Stimulated activated naive CD4-positive, alpha-beta T cell treated with Interleukin-2 at 50 U/mL for 16 hours (primary cell): Measurements from ENCODE around the gene CERK.

Experiments
- DNase-seq: peaks from one replicate; lab custom pipeline; 2025; lab: John Stamatoyannopoulos, UW

Gene CERK

GRCh38 chr22:46677323-46678002, 60.6 kb downstream of the CERK start:
- no peak for DNase-seq

DNA sequence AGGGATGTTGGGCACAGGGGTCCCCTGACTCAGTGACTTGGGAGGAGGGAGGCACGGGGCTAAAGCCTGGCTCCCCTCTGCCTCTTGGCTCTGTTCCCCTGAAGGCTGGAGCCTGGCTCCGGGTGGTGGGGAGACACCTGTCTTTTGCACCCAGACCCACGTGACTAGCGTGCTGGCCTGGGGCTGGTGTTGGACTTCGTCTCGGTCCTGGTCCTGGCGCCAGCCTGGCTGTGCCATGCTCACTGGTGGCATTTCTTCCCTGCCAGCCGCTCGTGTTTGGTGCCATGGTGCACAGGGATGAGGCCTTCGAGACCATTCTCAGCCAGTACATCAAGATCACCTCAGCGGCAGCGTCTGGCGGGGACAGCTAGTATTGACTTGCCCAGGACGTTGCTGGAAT, 61.2 kb downstream of the CERK start:
- no peak for DNase-seq

DNA sequence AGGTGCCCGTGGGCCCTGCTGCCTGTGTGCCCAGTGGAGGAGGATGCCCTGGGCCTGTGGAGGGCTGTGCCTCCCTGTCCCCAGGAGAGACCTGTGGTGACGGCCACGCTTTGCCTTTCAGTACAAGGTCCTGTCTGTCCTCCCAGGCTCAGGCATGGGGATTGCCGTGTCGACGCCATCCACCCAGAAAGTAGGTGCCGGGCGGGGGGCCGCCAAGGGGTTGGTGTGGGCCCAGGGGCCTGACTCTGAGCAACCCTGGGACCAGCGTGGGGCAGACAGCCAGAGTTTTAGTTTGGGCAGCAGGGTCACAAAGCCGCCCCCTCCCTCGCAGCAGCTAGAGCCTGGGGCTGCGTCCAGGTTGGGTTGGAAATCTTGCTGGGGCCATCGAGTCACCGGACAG, 61.6 kb downstream of the CERK start:
- no peak for DNase-seq

- DNase-seq, result no peak
Observed at GRCh38 chr22:46675938-46676337, 62.1 kb downstream of the CERK start.

DNA sequence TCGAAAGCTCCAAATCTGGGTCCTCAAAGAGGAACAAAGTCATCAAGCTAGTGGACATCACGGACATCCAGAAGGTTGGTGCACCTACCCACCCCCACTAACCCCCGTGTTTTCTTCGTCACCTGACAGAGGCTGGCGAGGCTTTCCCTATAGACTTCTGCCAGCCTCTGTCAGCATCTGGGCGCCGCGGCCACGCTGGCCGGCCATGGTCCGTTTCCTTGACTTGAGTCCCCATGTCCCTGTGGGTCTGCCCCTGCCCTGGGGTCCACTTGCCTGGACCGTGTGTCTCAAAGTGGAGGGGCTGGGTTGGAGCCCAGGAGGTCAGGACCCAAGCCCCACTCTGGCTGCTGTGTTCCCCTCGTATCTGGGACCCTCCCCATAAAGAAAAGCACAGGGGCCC, 62.6 kb downstream of the CERK start:
- no peak for DNase-seq

DNA sequence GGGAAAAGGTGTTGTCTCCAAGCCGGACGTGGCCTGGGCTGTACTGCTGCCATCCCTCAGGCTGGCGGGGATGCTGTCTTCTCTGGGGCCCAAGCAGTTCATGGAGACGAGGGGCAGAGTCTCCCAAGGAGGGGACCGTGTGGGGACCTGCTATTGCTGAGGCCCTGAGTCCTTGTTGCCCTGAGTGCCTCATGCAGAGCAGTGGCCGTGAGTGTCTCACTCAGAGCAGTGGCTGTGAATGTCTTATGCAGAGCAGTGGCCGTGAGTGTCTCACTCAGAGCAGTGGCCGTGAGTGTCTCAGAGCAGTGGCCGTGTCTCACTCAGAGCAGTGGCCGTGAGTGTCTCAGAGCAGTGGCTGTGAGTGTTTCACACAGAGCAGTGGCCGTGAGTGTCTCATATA, 63.1 kb downstream of the CERK start:
- no peak for DNase-seq

DNA sequence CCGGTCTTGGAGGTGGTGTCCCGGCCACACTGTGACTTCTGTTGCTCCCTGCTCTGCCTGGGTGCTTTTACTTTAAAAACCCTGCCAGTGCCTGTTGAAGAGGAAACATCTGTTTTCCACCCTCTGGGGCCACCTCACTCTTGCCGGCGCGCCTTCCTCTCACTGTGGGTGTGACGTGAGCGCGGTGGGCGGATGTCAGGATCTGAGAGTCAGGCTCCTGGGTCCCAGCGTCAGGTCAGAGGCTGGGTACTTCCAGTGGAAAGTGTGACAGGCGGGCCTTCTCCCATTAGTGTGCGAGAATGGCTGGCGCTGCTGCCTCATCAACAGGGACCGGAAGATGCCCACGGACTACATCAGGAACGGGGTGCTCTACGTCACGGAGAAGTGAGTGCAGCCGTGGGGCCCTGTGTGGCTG, 63.7 kb downstream of the CERK start:
- peak; percentile 92 for DNase-seq

- peak; percentile 8 for DNase-seq
Observed at GRCh38 chr22:46673662-46674236, 64.3 kb downstream of the CERK start.

DNA sequence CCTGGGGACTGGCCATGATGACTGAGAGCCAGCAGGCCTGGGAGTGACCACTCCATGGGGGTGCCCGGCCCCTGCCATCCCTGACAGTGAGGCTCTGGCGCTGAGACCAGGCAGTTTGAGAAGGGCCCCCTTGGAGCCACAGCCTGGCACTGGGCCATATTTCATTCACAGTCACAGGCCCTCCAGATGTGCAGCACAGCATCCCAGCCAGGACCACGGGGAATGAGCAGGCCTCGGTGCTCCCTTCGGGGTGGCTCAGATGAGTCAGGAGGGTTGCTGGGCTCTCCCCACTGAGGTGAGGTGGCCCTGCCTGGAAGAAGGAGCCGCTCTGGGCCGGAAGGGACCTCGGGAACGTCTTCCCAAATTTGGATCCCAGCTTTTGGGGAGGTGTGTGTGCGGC, 64.8 kb downstream of the CERK start:
- no peak for DNase-seq

DNA sequence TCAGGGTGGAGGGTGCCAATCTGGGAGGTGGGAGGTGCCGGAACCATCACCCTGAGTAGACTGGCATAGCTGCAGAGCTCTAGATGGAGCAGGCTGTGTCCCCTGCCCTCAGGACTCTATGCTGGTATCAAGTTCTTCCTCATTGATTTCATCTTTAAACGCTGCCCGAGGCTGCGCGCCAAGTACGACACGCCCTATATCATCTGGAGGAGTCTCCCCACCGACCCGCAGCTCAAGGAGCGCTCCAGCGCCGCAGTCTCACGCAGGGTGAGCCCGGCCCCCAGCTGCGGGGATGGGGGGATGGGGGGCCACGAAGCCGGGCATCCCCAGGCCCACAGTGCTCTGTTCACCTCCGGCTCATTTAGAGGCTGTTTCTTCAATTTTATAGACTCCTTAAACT, 65.3 kb downstream of the CERK start:
- no peak for DNase-seq

DNA sequence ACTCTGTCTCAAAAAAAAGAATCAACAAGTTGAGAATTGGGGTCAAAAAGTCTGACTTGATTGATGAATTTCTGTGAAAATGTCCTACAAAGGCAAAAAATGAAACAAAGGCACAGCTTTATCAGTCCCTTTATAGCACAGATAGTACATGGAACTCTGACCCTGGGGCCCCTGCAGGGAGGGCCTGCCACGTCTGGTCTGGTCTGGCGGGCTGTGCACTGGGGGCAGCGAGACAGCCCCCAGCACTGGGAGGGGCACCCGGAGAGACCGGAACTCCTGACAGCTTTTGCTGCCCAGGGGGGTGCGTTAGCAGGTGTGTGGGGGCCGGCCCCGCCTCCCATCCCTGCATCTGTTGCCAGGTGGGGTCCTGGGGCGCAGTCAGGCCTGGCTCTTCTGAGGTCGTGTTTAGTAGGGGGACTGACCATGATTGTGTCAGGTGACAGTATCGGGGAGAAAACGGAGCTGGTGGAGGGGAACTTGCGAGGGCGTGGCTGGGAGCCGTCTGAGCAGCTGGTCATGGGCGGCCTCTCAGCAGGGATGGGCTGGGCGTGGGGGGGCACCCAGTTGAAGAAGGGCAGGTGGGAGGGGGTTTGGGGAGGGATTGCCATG, 66.1 kb downstream of the CERK start:
- no peak for DNase-seq

- DNase-seq, result no peak
Observed at GRCh38 chr22:46669201-46669600, 68.9 kb downstream of the CERK start.

GRCh38 chr22:46668116-46668515, 69.9 kb downstream of the CERK start:
- no peak for DNase-seq

DNA sequence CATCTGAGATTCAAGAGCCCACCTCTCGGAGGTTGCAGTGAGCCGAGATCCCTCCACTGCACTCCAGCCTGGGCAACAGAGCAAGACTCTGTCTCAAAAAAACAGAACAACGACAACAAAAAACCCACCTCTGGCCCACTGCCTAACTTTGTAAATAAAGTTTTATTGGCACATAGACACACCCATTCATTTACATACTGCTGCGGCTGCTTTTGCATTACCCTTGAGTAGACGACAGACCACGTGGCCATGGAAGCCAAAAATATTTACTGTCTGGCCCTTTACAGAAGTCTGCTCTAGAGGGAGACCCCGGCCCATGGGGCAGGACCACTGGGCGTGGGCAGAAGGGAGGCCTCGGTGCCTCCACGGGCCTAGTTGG, 70.8 kb downstream of the CERK start:
- DNase-seq, result no peak

DNA sequence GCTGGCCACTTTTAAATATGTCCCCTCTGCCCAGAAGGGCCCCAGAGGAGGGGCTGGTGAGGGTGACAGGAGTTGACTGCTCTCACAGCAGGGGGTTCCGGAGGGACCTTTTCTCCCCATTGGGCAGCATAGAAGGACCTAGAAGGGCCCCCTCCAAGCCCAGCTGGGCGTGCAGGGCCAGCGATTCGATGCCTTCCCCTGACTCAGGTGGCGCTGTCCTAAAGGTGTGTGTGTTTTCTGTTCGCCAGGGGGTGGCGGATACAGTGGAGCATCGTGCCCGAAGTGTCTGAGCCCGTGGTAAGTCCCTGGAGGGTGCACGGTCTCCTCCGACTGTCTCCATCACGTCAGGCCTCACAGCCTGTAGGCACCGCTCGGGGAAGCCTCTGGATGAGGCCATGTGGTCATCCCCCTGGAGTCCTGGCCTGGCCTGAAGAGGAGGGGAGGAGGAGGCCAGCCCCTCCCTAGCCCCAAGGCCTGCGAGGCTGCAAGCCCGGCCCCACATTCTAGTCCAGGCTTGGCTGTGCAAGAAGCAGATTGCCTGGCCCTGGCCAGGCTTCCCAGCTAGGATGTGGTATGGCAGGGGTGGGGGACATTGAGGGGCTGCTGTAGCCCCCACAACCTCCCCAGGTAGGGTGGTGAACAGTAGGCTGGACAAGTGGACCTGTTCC, 71.3 kb downstream of the CERK start:
- DNase-seq, result no peak

DNA sequence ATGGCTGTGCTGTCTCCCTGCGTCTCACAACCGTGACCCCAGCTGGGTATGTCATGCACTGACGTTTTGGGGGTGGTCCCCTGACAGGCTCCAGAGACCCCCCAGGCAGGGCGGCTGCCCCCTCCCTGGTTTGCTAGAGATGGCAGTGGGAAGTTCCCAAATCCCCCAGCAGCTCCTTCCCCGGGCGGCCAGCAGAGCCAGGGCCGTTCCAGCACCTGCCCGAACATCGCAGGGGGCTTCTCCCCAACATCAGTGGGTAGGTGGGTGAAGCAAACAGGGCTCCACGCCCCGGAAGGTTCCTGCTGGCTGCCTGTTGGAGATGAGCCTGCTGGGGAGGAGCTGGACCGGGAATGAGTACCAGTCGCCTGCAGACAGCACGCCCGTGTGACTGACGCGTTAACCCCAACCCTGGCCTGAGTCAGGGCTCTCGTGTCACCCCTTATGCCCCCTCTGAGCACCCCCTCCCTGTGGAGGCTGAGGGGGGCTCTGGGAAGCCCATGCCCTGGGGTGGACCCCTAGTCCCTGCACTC, 72.2 kb downstream of the CERK start:
- no peak for DNase-seq

DNA sequence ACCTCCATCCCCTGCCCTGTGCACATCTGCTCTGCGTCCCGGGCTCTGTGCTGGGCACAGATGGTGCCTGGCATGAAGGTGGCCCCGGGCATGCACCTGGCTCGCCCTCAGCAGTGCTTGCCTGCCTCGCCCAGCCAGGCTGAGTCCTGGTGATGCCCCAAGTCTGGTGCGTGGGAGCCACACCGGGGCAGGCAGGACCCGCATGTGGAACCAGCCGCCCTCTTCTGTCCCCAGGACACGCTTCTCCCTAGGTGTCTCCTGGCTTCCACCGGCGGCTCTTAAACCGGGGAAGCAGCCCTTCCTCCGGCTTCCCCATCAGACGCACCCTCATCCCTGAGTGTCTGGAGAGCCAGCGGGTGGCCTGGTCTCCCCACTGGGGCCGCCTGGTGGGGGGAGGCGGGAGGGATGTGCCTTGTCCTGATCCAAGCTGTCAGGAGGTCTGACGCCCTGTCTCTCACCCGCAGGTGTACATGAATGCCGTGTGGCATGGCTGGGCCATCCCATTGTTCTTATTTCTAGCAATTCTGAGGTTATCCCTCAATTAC, 72.8 kb downstream of the CERK start:
- no peak for DNase-seq

DNA sequence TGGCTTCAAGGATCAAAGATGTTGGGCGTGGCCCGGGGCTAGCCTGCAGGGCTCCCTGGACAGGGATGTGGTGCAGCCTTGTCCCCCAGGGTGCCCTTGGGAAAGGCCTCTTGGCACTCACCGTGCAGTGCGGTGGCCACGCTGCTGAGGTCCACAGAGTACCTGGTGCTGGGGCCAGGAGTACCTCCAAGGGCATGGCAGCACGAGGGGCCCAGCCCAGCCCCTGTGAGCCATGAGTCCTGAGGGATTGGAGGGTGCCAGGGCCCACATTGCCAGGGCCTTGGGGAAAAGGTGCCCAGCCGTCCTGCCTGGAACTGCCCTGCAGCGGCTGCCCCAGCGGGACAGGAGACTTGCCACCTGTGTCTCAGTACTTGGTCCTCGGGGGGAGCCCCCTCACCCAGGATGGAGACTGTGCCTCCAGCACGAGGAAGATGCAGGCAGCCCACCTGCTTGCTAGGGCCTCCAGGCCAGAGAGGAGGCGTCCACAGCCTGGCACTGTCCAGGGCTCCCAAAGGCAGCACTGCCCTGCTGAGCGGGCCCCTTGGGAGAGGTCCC, 73.7 kb downstream of the CERK start:
- DNase-seq, result no peak

- DNase-seq, result no peak
Observed at GRCh38 chr22:46663436-46664100, 74.5 kb downstream of the CERK start.

DNA sequence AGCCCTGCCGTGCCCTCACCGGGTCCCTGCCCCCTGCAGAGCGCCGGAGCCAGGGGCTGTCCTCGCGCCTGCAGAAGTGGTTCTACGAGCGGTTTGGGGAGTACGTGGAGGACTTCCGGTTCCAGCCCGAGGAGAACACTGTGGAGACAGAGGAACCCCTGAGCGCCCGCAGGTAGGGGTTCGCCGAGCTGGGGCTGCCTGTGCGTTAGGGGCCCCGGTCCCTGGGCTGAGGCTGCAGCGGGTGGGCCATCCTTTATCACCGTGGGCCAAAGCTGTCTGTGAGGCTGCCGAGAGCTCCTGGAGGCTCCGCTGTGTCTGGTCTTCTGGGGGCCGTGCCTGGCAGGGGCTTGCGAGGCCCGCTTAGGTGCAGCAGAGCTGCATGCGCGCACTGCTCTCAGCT, 75.1 kb downstream of the CERK start:
- no peak for DNase-seq

DNA sequence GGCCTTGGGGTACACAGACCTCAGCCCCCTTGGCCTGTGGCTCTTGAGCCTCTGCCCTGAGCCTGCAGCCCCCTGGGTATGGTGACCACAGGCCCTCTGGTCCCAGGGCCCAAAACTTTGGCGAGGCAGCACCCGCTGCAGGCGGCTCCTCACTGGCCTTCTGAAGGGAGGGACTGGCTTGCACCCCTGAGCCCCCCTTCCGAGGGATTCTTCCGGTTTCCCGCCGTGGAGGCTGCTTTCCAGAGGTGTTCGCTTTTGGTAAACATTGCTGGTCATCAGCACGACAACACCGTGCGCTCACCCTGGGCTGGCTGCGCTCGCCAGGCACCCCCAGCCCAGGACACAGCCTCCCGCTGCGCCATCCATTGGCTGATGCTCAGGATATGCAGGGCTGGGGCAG, 75.8 kb downstream of the CERK start:
- no peak for DNase-seq
